HepG2 (cell line): ENCODE results near the gene OR52E1. TPM values are rescaled to one million over a fixed set of nuclear protein-coding genes. Genes with fewer than 3 reads are reported as not detected.
A peak's percentile ranks its signal among the peaks of the same experiment; 100 is the strongest.

Experiments used
- ATAC-seq: fragments of 200-7000 bp; cut with Tn5 transposase; 3 replicates; pipeline ENCODE4 v1.9.1; 2020; ENCODE audit warnings: mild to moderate bottlenecking, moderate library complexity
- BruUV-seq: library from RNA; stranded (reverse); fragments of 400-500 nt; replicated peaks from 2 replicates; lab custom pipeline; 2021; lab: Mats Ljungman, UMichigan
- CTCF ChIA-PET: fragments of 300-600 bp; formaldehyde crosslinking; extraction: SDS; loops from one replicate; lab custom pipeline; 2021; ENCODE audit warnings: low total read pairs, inconsistent platforms, low intra/inter-chr PET ratio; lab: Yijun Ruan, JAX
- POLR2A ChIA-PET: fragments of 350-600 bp; sonication (Branson Sonifier 250); formaldehyde crosslinking; loops from one replicate; lab custom pipeline; 2020; ENCODE audit warnings: antibody characterized with exemption, inconsistent platforms; lab: Yijun Ruan, JAX
- DNase-seq: peaks from one replicate; pipeline ENCODE4 v3.0.0-alpha.2; 2015; ENCODE audit warnings: low spot score
- FAIRE-seq: peaks from 3 replicates; lab custom pipeline; 2011; peaks lifted over from hg19 to GRCh38; lab: Jason Lieb, UNC
- H2AFZ ChIP-seq: one replicate; pipeline ENCODE4 v1.6.1; 2011; ENCODE audit warnings: low read length, inconsistent platforms
- H3K27ac ChIP-seq: fragments of 300-600 bp; 3 replicates; pipeline ENCODE4 v1.8.0; 2011; ENCODE audit warnings: mixed run types, mild to moderate bottlenecking, mixed read lengths, low read length, inconsistent platforms; ENCODE audit not compliant: insufficient read depth; ENCODE audit errors: extremely low read length
- H3K27me3 ChIP-seq, 2 experiments: fragments of 200-600 bp in 1 of 2; 2 replicates in 1 of 2; 3 replicates in 1 of 2; pipeline versions ENCODE4 v1.6.0 to v1.8.0; 2011; ENCODE audit warnings: low read length in 2 of 2, mild to moderate bottlenecking in 2 of 2, moderate library complexity in 2 of 2, inconsistent platforms in 1 of 2; ENCODE audit not compliant: insufficient read depth in 2 of 2, control insufficient read depth in 1 of 2
- H3K36me3 ChIP-seq, 2 experiments: fragments of 200-600 bp in 1 of 2; replicated peaks in 1 of 2; 2 replicates in 1 of 2; 3 replicates in 1 of 2; pipeline versions ENCODE4 v1.5.1 to v1.8.0; 2011; ENCODE audit warnings: low read length in 2 of 2, inconsistent platforms in 1 of 2; ENCODE audit not compliant: insufficient read depth in 2 of 2, control insufficient read depth in 1 of 2
- H3K4me1 ChIP-seq: 2 replicates; pipeline ENCODE4 v1.5.1; 2012; ENCODE audit warnings: low read length, inconsistent platforms; ENCODE audit not compliant: insufficient read depth
- H3K4me2 ChIP-seq: 2 replicates; pipeline ENCODE4 v1.6.0; 2011; ENCODE audit warnings: low read depth, low read length, inconsistent platforms
- H3K4me3 ChIP-seq, 3 experiments: fragments of 200-600 bp in 1 of 3; sonication (generic), shearing (Covaris generic) in 1 of 3; replicated peaks in 1 of 3; 2 replicates each; pipeline ENCODE4 v1.5.1; 2011 to 2016; ENCODE audit warnings: low read length in 3 of 3, inconsistent platforms in 2 of 3, low read depth in 2 of 3, mild to moderate bottlenecking in 2 of 3, control low read depth in 1 of 3, mixed read lengths in 1 of 3; ENCODE audit not compliant: insufficient read depth in 1 of 3
- H3K79me2 ChIP-seq: one replicate; pipeline ENCODE4 v1.6.1; 2011; ENCODE audit warnings: low read length, inconsistent platforms; ENCODE audit not compliant: insufficient read depth
- H3K9ac ChIP-seq: 2 replicates; pipeline ENCODE4 v1.6.0; 2011; ENCODE audit warnings: mild to moderate bottlenecking, low read depth, low read length, inconsistent platforms; ENCODE audit not compliant: insufficient read depth
- H3K9me3 ChIP-seq: 2 replicates; pipeline ENCODE4 v1.5.1; 2012; ENCODE audit warnings: mild to moderate bottlenecking, low read length
- H4K20me1 ChIP-seq: 2 replicates; pipeline ENCODE4 v1.6.0; 2011; ENCODE audit warnings: inconsistent platforms, mild to moderate bottlenecking, low read length, moderate library complexity; ENCODE audit not compliant: insufficient read depth
- CEBPB ChIP-seq: IDR thresholded peaks from 2 replicates; pipeline ENCODE4 v1.6.1; 2011; ENCODE audit warnings: low read depth, low read length, improper control_type of control experiment, borderline replicate concordance
- DRAP1 ChIP-seq: IDR thresholded peaks from 2 replicates; pipeline ENCODE4 v1.6.1; 2016; ENCODE audit warnings: missing genetic modification reagents, missing compliant biosample characterization
- FOXM1 ChIP-seq: sonication (generic); formaldehyde crosslinking; IDR thresholded peaks from 2 replicates; pipeline ENCODE4 v1.5.0; 2020; ENCODE audit warnings: missing genetic modification reagents
- FUBP1 ChIP-seq: sonication (generic); formaldehyde crosslinking; IDR thresholded peaks from 2 replicates; pipeline ENCODE4 v1.5.1; 2020; ENCODE audit warnings: missing genetic modification reagents, mild to moderate bottlenecking, borderline replicate concordance
- MAFF ChIP-seq: IDR thresholded peaks from 2 replicates; pipeline ENCODE4 v1.6.1; 2011; ENCODE audit warnings: low read depth, low read length, improper control_type of control experiment
- MAFK ChIP-seq, 2 experiments: IDR thresholded peaks in 1 of 2; conservative IDR thresholded peaks in 1 of 2; 2 replicates each; pipeline ENCODE4 v1.6.1; 2011; ENCODE audit warnings: improper control_type of control experiment in 2 of 2, low read length in 2 of 2
- TRIM24 ChIP-seq: sonication (generic); formaldehyde crosslinking; IDR thresholded peaks from 2 replicates; pipeline ENCODE4 v1.8.0; 2022; ENCODE audit warnings: mild to moderate bottlenecking, missing genetic modification reagents
- ZFP41 ChIP-seq: sonication (generic); formaldehyde crosslinking; IDR thresholded peaks from 2 replicates; pipeline ENCODE4 v1.4.0; 2020; ENCODE audit warnings: mild to moderate bottlenecking, missing genetic modification reagents, borderline replicate concordance
- ZIK1 ChIP-seq: sonication (generic); formaldehyde crosslinking; IDR thresholded peaks from 2 replicates; pipeline ENCODE4 v1.5.0; 2020; ENCODE audit warnings: mild to moderate bottlenecking, low read depth, missing genetic modification reagents, borderline replicate concordance
- WGBS: methylation state at CpG from one replicate; pipeline ENCODE4 v1.1.6; 2017; ENCODE audit warnings: low lambda C conversion rate; 5-methylcytosine and 5-hydroxymethylcytosine counted together
- in situ Hi-C: cut with HindIII; loops from 2 replicates; pipeline ENCODE4 v1.10.0; 2017; ENCODE audit warnings: low pct_unique_long_range_greater_than_20kb; ENCODE audit not compliant: extremely low pct_ligation_motif_present
- intact Hi-C: fragments of 100-400 bp; cut with micrococcal nuclease; formaldehyde crosslinking; loops from one replicate; pipeline ENCODE4 v1.10.0; 2022; ENCODE audit not compliant: unreplicated experiment
- polyA plus RNA-seq, 8 experiments: library from polyadenylated mRNA; depleted of rRNA in 3 of 8; stranded (reverse) in 7 of 8; unstranded in 1 of 8; fragments of >200 nt; fragmentation: Illumina TruSeq in 4 of 8; extraction: Trizol in 4 of 8; gene quantifications; 2 replicates each; pipeline versions ENCODE4 v1.2.1 to v1.2.3, GENCODE V29; 2011 to 2016; ENCODE audit warnings: low read depth in 4 of 8, missing spikeins in 1 of 8, mixed read lengths in 1 of 8; ENCODE audit not compliant: insufficient read depth in 1 of 8
- total RNA-seq, 5 experiments: library from RNA; depleted of rRNA; stranded (reverse); fragments of >200 nt; fragmentation: Illumina TruSeq; extraction: Trizol; gene quantifications; 2 replicates each; pipeline ENCODE4 v1.2.3, GENCODE V29; 2016; ENCODE audit warnings: low read depth in 1 of 5

OR52E1 gene
- total and polyA plus RNA-seq, 2 of the 13 experiments (the other 11 are each of a cell fraction or from before 2014, with no cell fraction given) = not detected

- no peaks in the 10 kb centered on the region for H3K79me2 ChIP-seq
- H3K9ac ChIP-seq = no peak overlapping the region
- no peak overlapping the region for H3K27ac ChIP-seq
- H3K36me3 ChIP-seq = no peaks in the 10 kb centered on the region
- H3K4me2 ChIP-seq = no peak overlapping the region
- H3K4me1 ChIP-seq = no peaks in the 10 kb centered on the region
- ATAC-seq (no peak), FAIRE-seq (no peak), DNase-seq (no peak)
- H4K20me1 ChIP-seq = no peaks in the 10 kb centered on the region
- CTCF ChIA-PET = no interaction called here
- H3K9me3 ChIP-seq = no peaks in the 10 kb centered on the region
- BruUV-seq = no TSS peak
- H3K4me3 ChIP-seq = no peak overlapping the region
- 0% methylated on average over 3 of the region's 3 CpGs for WGBS
- H3K27me3 ChIP-seq = no peaks in the 10 kb centered on the region
- intact Hi-C loops = no loop called here
- in situ Hi-C loops = no loop called here
- POLR2A ChIA-PET = no interaction called here
- TF ChIP-seq FOXM1 (CRISPR knock-in tag) = no peak
- TF ChIP-seq ZFP41 (CRISPR knock-in tag) = no peak
- peak; percentile 46 to 59; a peak in 3 of 4 replicates for TF ChIP-seq MAFK (conservative IDR thresholded peaks at IDR 0.05 in 1 of 2, IDR thresholded peaks at IDR 0.05 in 1 of 2; ENCODE audit: low read length in 2 of 2)
- TF ChIP-seq FUBP1 (CRISPR knock-in tag) = no peak
- no peak for TF ChIP-seq CEBPB
- H2AFZ ChIP-seq = no peak overlapping the region
Observed at GRCh38 chr11:5115339-5115738, 46.0 kb downstream of the OR52E1 start.

GRCh38 chr11:5117588-5117987 is 48.2 kb downstream of the OR52E1 start:
- Histone ChIP-seq H4K20me1 (no peaks in the 10 kb centered on the region), H3K36me3 (no peaks in the 10 kb centered on the region), H2AFZ (no peak overlapping the region), H3K9ac (no peak overlapping the region), H3K9me3 (no peaks in the 10 kb centered on the region), H3K27me3 (no peaks in the 10 kb centered on the region), H3K4me2 (no peak overlapping the region), H3K4me3 (no peak overlapping the region), H3K4me1 (no peaks in the 10 kb centered on the region), H3K27ac (no peak overlapping the region), H3K79me2 (no peaks in the 10 kb centered on the region)
- in situ Hi-C loops (no loop called here), intact Hi-C loops (no loop called here)
- BruUV-seq = no TSS peak
- FAIRE-seq (no peak), ATAC-seq (no peak), DNase-seq (no peak)
- TF ChIP-seq MAFF (peak; percentile 77), TRIM24 (CRISPR knock-in tag) (no peak), DRAP1 (CRISPR knock-in tag) (no peak), MAFK (conservative IDR thresholded peaks at IDR 0.05 in 1 of 2, IDR thresholded peaks at IDR 0.05 in 1 of 2; ENCODE audit: low read length in 2 of 2) (peak; percentile 78 to 89), ZIK1 (CRISPR knock-in tag) (no peak)
- POLR2A ChIA-PET = no interaction called here
- CTCF ChIA-PET = no interaction called here
